Measurements from ENCODE around the gene ELK4. TPM values are rescaled to one million over a fixed set of nuclear protein-coding genes. Genes with fewer than 3 reads are reported as not detected.

Gene ELK4
- total RNA-seq, 1 experiment from 2014 or later, result 41.8 TPM

DNA sequence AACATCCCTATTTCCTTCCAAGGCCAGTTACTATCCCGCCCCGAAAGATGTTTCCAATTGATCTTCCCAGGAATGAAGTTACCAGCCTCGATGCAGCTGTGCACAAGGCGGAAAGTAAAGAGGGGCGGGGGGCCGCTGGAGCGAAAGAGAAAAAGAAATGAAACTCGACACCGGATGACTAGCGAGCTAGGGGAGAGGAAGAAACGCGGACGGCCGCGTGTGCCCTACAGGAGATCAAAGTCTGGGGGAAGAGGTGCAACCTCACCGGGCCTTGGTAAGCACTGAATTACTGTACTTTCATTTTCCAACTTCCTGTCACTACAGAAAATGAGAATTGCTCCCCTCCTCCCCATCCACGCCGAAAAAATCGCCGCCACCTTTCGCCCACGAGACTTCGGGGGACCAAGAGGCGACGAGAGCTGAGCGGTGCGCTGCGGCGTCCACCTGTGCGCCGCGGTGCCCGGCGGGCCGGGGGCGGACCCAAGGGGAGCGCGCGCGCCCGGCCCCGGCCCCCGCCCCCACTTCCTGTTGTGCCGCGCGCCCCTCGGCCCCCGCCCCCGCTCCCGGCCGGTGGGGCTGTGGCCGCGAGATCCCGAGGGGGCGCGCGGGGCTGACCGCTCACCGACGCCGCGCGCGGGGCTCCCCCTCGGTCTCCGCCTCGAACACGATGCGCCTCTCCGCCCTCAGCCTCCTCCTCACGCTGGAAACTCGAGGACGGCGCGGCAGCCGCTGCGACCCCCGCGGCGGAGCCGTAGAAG, 622 bp downstream of the ELK4 start:
- DNase-seq (ENCODE audit: extremely low read depth, low read depth), result peak; percentile 58

DNA sequence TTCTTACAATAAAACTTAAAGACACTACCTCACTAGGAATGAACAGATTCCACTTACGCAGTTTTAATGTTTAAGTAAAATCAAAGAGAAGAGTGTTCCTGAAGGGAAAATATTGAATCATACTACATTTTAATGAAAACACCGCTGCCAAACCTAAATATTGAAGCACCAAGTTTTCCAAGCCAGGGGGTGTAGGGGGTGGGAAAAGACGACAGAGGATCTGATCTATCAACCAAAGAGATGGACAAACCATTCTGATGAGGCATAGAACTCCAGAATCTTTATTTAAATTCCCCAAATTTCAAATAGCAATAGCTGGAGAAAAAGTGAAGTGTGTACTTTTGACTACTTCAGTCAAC, 1.2 kb downstream of the ELK4 start:
- DNase-seq (ENCODE audit: extremely low read depth, low read depth), result no peak

DNA sequence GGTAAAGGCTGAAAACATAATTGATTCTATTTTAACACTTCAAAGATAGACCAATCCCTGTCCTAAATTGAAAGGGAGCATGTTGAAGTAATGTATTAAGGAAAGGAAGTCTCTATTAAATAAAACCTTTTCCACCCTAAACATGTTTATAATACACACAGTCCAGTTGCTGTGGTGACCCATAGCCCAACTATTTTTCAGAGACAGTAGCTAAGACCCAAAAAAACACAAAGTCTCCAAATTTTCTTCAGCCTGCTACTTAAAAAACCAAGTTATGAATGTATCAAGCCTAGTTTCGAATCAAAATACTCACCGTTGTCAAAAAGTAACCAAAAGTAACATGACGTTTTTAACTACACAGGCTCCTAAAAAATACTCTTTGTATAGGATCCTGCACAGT, 1.6 kb downstream of the ELK4 start:
- DNase-seq (ENCODE audit: extremely low read depth, low read depth), result no peak

DNA sequence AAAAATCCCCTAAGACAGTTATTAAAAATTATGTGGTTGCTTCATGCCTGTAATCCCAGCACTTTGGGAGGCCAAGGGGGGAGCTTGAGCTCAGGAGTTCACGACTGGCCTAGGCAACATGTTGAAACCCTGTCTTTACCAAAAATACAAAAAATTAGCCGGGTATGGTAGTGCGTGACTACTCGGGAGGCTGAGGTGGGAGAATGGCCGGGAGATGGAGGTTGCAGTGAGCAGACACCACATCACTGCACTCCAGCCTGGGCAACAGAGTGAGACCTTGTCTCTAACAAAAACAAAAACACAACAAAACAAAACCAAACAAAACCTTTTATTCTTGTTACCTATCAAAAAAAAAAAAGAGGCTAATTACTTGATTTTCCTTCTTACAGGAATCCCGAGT, 2.1 kb downstream of the ELK4 start:
- no peak for DNase-seq (ENCODE audit: extremely low read depth, low read depth)

DNA sequence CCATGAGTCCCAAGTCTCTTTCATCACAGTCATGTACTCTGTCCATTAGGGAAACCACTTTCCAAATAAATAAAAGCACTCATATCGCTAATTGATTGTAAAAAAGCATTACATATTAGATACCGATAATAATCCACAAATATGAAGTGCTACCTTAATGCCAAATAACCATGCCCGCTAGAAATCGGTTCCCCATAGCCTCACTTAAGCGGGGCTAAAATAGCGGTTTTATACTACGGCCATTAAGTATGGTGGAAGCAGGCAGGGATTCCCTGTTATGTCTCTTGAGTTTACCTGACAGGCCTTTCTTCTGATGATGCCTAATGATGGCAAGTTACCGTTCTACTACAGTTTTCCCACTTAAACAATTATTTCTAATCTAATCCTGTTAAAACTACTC, 3.9 kb downstream of the ELK4 start:
- DNase-seq (ENCODE audit: extremely low read depth, low read depth), result no peak

DNA sequence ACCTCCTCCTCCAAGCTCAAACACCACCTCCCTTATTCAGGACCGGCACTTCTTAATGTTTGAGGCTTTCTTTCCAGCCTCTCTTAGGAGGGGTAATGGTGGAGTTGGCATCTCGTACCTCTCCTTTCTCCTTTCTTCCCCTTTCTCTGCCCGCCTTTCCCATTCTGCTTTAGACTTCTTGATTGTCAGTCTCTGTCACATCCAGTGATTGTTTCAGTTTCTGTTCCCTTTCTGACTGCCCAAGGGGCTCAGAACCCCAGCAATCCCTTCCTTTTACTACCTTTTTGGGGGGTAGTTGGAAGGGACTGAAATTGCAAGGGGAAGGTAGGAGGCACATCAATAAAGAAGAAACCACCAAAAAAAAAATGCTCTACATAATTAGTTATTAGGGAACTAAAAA, 5.6 kb downstream of the ELK4 start:
- DNase-seq (ENCODE audit: extremely low read depth, low read depth), result no peak

DNA sequence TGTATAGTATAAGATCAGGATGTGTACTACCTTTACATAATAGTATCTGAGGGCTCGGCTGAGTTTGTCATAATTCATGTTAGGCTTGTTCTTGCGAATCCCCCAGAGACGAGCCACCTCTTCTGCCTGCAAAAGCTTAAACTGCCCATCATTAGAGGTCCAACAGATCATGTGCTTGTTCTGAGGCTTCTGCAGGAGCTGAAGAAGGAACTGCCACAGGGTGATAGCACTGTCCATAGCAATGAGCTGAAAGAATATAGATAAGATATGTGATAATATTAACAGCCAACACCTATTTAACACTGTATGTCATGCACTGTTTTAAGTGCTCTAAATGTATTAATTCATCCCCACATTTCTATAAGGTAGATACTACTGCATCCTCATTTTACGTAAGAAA, 8.2 kb downstream of the ELK4 start:
- DNase-seq (ENCODE audit: extremely low read depth, low read depth), result no peak

DNA sequence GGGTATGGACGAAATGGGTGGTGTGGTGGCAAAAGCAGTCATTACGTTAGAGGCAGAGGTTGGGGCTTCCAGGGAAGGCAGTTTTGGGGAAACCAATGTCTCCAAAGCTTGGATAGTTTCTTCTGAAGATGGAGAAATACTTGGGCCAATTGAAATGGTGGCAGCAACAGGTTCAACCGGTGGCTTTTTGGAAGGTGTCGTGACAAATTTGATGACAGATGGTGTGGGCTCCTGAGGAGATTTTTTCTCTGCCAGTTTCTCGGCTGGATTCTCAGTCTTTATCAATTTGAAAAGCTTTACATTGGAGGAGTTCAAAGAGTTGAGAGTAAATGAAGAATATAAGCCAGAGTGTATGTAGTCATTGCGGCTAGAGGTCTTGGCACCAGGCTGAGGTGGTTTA, 11.5 kb downstream of the ELK4 start:
- no peak for DNase-seq (ENCODE audit: extremely low read depth, low read depth)

DNA sequence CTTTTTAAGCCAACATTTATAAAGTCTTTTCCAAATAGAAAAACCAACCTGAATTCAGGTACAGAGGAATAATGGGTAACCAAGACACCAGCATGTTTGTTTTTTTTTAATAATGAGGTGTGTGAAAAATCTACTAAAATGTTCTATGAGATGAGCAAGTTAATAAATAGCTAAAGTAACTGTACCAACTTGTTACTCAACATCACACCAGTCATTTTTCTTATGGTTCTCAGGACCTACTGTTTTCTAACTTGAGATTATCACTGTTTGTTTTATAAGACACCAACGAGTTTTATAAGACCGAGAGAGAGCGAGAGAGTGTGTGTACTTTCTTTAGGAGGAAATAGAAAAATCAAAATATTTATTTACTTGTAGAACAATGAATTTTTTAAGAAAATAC, 12.4 kb downstream of the ELK4 start:
- no peak for DNase-seq (ENCODE audit: extremely low read depth, low read depth)

DNA sequence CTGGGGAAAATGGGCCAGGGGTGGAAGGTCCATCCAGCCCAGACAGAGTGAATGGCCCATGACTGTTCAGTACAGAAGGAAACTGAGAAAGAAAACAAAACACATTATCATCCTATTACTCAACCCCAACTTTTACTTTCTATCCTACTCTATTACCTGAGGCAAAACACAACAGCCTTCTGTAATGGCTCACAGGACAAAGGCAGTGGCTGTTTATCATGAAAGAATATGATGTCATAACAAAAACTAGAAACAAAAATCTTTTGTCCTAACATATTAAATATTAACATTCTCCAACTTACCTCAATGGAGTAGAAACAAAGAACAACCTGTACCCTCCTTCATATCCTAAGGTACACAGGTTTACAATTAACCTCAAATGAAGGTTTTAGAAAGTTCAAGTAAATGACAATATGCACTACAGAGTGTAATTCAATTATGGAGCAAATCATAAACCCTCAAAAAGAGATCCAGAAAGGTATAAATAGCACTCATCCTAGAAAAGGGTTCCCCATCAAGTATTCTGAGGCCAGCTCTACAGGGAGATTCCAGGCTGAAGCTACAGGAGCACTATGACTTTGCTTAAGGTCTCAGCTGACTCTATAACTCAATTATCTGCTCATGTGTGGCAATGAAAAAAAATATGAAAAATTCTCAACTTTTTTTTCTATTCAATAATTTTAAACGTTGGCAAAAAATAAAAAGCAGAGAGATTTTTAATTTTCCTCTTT, 15.1 kb downstream of the ELK4 start:
- no peak for DNase-seq (ENCODE audit: extremely low read depth, low read depth)

DNA sequence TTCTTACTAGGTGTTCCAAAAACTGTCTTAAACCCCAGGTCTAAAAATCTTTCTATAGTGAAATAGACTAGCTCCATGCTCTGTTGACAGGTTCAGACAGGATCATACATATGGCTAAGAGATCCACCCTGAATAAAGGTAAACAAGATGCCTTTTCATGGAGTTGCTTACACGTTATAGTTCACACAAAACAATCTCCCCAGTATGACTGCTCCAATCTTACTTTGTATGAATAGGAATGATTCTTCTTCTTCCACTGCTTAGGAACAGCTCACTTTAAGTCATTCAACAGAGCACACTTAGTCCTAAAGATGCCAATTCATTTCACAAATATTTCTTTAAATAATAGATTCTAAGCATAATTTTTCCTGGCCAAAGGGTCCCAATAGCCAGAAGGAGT, 16.0 kb downstream of the ELK4 start:
- DNase-seq (ENCODE audit: extremely low read depth, low read depth), result no peak

DNA sequence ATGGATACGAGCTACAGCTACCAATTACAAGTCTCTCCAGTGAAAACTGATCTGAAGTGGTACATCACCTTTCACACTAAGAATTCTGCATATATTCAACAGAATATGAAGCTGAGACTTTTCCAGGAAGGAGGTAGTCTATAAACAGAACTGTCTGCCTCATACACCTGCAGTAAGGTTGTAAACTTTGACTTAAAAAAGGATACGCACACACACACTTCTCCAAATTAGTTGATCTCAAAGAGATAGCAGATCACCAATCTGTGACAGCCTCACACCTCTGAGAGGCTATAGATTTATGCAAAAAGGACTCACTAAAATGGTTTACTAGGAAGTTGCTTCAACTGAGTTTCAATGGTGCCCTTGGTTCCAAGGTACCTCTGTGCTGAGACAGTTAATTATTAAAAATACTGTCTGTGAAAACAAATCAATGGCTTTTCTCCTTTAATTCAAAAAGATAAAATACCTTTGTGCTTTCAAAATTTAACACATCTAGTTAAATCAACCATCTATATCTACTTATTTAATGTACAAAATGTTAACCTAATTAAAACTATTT, 17.9 kb downstream of the ELK4 start:
- DNase-seq (ENCODE audit: extremely low read depth, low read depth), result no peak

DNA sequence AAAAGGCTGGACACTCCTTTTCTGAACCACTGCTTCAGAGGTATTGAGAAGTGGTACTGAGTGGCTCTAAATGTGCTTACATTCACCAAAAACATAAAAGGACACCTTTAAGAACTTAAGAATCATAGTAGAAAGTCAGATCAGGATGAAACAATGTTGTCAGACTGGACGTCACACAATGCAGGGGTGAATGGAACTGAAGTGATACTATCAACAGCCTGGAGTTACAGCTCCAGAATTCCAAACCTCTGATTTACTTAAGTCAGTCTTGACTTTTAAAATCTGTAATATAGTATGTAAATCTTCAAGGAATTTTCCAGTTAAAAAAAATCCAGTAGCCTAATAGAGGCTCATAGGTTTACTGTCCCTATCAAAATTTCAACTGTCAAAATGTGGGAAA, 19.3 kb downstream of the ELK4 start:
- DNase-seq (ENCODE audit: extremely low read depth, low read depth), result no peak

DNA sequence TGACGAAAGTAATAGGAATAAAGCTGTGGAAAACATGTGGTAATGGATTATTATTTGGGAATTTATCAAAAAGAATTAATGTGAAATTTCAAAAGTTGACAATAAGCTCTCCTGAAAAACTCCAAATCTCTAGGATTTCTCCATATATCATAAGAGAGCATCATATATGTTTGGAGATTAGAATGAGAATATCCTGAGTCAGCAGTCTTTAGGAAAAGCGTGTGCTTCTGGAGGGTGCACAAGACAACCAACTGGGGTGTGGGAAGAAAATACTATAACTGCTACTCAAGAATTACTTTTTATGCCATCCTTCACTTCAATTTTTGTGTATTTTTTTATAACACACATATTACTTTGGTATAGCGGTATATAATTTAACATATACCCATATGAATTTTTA, 19.7 kb downstream of the ELK4 start:
- no peak for DNase-seq (ENCODE audit: extremely low read depth, low read depth)

DNA sequence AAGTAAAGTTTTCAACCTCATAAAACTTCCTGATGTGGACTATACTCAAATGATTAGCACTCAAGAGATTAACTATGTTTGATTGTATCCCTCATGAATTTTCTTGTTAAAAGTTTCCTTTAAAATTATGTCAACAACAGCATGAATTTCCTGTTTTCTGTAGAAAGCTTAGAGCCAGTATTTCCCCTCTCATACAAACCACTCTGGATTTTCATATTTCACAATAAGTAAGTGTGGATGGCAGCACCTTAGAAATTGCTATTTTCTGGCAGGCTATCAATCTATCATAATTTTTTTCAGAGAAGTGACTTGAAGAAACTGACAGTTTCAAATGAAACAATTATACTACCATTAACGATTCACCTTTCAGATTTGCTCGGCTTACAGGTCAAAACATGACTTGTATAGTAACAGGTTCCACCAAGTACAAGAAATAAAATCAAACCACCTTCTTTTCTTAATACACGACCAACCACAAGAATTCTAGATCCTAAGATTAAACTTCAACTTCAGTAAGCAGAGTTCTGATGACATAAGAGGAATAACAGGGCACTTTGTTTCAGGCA, 20.8 kb downstream of the ELK4 start:
- DNase-seq (ENCODE audit: extremely low read depth, low read depth), result no peak

DNA sequence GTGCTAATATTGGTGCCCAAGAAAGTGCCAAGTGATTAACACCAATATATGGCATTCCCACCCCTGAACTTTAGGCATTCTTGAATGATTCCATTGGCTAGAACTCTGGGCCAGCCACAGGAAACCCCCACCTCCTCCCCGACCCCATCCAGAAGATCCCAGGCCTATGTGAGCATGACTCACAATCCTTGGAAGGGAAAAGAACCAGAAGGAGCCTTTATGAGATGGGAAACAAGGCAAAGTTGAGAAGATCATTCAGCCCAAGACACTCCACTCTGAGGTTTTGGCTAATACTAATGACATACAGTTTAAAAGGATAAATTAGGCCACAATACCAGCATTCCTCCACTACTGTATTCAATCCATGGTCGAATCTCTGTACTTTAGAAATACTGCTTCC, 21.8 kb downstream of the ELK4 start:
- no peak for DNase-seq (ENCODE audit: extremely low read depth, low read depth)

DNA sequence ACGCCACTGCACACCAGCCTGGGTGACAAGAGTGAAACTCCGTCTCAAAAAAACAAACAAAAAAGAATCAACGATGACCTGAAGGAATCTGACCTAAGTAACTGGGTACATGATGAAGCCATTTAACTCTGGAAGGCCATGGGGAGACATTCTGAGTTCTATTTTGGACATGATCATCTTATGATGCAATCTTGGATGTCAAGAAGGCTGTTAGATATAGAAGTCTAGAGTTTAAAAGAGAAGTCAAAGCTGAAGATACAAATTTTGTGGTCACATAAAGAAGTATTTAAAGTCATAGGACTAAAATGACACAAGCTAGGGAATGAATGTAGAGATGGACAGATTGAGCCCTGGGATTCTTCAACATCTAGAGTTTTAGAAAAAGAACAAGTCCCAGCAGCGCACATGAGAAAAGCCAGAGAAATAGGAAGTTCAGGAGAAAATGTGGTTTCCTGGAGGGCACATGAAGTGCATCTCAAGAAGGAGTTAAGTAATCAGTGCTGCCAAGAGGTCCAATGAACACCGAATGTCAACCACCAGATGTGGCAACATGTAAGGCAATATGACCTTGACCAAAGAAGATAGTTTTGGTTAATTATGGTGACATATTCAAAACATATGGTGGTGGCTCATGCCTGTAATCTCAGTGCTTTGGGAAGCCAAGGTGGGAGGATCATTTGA, 26.8 kb downstream of the ELK4 start:
- DNase-seq (ENCODE audit: extremely low read depth, low read depth), result no peak

DNA sequence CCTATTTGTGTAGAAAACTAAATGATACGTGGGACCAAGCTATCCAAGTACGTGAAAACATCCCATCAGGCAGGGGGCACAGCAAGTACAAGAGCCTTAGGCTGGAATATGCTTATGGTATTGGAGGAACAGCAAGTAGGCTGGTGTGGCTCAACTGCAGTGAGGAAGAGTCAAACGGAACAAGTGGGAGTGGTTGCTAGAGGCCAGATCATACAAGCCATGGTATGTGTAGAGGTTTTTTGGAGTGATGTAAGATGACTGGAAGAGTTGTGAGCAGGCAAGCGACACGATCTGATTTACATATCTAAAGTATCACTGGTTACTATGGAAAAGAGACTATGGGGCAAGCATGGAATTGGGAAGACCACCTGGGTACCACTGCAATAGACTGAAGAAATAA, 27.8 kb downstream of the ELK4 start:
- DNase-seq (ENCODE audit: extremely low read depth, low read depth), result no peak

DNA sequence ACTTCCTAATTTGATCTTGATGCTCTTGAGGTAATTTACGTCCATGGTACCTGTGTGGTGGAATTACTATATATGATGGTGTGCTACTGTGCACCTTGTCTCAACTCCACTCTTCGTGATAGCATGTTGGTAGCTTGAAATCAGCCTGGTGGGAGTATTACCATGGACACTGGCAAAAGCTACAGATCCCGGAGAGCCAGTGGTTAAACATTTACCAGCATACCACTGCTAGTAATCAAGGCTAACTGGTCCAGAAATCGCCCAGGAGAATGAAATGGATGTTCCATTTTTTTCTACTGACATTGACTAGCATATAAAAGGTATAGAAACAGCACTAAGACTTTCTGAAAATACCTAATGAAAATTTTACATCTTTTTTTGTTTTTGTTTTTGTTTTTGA, 30.6 kb downstream of the ELK4 start:
- DNase-seq (ENCODE audit: extremely low read depth, low read depth), result no peak

DNA sequence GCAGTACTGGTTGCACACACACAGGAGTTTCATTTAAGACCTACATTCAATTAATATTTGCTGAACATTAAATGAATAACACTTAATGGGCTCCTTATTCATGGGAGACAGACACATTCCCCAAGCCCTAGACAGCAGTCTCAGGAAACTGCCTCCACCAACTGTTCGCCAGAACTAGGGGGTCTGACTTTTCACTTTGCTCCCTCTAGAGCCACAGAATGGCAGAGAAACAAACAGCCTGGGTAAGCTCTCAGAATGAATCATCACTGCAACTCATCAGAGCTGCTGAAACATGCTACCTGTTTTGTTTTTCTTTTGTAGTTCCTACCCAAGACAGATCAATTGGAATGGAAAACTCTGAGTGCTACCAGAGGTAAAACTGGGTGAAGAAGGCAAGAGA, 31.7 kb downstream of the ELK4 start:
- DNase-seq (ENCODE audit: extremely low read depth, low read depth), result no peak

DNA sequence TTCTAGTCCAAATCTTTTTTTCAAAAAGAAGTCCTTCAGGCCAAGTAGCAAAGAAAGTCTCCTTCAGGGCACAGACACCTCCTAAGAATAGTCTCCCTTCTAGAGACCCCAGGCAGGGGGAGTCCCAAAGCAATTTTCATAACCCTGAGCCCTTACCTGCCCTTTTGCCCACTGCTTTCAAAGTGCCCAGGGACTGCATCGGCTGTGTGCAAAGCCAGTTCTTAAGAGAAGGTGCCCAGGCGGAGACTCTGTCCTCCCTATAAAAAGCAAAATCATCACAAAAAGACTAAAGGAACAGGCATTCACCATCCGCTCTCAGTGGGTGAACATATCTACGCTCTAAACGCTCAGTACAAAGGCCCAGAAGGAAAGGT, 32.2 kb downstream of the ELK4 start:
- DNase-seq (ENCODE audit: extremely low read depth, low read depth), result no peak

Data from NCI-H460 (cell line).